GM21786 (cell line): ENCODE measurements around the gene EGFLAM.

ENCODE experiments used
- ATAC-seq: cut with Tn5 transposase; IDR thresholded peaks from one replicate; pipeline ENCODE4 v1.9.1; 2021; ENCODE audit not compliant: unreplicated experiment

The EGFLAM gene

DNA sequence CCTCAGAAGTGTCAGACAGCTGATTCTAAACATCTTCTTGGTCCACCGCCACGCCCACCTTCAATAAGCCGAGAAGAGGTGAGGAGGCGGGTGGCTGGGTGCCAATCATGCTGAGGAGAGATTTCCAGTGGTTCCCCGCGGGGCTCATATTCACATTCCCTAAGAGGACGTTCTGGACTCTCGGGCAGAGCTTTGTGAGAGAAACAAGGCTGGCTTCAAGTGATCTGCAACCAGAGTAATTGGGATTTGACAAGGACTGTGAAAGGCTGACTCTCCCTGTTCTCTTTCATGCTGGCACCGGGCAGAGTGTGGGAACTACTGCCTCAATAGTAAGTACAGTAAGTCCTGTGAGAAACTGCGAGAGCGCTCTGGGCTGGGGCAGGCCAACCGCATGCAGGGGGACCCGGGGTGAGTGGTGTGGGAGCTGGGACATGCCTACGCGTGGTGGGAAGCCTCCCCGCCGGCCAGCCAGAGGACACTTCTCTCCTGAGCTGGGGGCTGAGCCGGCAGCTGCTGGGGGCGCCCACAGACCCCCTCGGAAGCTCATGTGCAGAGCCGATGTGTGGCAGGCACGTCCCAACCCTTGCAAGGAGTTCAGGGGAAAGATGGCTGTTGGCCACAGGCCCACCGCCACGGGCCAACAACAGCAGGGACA, 187.1 kb downstream of the EGFLAM start:
- no peak for ATAC-seq

DNA sequence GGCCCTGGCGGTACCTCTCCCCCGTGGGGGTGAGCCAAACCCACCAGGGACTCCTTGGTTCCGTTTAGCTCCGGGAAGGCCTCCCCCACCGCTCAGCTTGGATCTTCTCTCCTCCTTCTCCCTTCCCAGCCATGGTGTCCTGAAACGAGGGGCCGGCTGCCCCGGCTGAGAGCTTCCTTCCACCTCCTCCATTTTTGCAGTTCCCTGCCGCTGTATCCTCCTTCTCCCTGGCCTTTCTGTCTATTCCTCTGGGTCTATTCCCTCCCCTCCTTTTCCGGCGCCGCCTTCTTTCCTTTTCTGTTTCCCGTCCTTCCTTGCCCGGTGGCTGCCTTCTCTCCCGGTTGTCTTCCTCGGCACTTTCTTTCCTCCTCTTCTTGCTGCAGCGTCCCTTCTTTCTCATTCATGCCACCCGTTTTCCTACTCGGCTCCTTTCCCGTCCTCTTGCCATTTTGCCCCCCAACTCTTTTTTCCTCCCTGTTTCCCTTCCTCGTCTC, 187.7 kb downstream of the EGFLAM start:
- no peak for ATAC-seq

DNA sequence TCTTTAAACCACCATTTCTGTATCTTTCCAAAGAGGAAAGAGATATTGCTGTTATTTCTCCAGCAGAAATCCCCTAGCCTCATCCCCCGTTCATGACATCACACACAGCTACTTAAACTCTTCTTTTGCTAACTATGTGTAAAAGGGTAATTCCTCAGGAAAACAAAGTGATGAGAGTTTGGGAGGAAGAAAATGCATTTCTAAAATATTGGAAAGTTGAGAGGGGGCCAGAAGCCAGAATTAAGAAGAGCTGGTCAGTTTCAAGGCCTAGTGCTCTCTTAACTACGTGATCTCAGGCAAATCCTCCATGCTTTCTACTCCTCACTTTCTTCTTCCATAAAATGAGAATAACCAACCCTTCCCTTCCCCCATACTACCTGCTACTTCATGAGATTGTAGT, 188.7 kb downstream of the EGFLAM start:
- ATAC-seq, result no peak

DNA sequence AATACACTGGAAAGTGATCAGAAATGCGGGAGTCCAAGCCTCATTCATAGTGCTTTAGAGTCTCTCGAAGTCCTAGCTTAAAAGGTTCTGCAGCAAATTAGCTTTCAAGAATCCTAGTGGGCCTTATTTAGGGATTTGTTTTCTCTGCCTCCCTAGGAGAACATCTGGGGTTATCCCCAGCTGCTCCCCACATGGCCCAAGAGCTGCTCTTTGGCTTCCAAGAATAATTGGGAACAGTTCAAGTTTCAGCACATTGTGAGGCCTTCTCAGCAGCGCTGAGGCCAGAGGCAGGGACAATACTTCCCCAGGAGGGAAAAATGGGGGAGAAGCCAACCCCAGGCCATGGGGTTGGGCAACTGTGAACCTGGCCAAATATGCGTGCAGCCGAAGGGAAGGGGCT, 189.4 kb downstream of the EGFLAM start:
- ATAC-seq, result no peak

DNA sequence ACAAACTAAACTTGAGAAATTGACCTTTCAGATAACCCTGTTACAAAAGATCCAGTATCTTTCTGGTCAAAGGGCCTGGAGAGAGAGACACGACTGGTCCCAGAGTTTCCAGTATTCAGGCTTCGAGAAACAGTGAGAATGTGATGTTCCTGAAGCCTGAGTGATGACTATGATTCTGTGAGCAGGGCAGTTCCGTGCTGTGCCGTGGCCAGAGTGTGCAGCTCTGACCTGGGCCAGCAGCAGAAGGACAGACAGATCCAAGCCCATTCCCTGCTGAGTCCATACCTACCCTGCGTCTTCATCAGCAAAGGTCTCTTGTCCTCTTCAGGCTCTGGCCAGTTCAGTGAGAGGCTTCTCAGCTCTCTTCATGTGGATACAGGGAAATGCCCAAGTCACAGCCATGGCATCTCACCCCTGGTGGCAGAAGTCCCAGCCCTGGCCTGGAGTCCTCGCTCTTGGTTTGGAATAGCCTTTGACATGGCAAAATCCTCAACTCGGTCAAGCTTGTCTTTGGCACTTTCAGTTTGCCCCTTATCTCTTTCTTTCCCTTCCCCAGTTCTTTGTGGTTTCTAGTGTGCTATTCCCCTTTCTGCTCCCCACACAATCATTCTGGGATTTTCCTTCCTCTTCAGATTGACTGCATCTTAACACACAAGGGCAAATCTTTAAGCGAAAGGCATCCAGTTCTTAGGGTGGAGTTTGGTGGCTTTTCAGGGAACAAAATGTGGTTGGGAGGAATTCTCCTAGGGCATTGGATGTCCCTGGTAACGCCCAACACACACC, 190.4 kb downstream of the EGFLAM start:
- no peak for ATAC-seq

DNA sequence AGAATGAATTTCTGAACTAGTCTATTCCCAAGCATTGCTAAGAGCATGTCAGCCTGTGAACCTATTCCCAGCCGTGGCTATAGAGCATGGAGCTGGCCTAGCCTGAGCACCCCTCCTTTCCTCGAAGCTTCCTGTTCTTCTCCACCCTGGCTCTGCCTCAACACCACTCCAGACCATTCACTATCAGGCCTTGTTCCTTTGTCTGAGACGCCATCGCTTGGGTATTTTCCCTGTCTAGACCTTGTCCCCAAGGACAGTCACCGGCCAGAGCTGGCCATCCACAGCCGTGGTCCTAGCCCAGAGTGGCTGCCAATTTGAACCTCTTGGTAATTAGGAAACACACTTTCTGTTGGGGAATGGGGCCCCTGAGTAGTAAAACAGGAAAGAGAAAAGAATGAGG, 192.3 kb downstream of the EGFLAM start:
- ATAC-seq, result no peak

DNA sequence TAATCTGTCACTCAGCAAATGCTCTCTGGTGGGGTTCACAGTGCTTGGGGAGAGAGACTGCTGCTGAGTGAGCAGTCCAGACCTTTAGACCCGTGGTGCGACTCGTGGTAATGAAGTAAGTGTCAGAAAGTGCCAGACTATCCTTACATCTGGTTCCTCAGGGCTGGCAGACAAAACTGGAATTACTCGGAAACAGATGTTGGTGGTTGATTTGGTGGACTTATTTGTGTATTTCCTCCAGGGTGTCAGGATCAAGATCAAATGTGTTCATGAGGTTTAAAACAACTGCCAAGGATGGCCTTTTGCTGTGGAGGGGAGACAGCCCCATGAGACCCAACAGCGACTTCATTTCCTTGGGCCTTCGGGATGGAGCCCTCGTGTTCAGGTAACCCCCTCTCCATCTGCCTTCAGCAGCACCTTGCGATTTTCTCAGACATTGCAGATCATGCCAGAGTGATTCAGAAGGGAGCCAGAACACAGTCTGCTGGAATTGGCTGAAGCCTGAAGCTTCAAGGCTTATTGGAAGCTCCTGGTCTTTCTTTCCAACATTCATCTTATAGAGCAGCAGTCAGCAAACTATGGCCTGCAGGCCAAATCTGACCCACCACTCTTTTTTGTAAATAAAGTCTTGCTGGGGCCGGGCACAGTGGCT, 192.8 kb downstream of the EGFLAM start:
- no peak for ATAC-seq

DNA sequence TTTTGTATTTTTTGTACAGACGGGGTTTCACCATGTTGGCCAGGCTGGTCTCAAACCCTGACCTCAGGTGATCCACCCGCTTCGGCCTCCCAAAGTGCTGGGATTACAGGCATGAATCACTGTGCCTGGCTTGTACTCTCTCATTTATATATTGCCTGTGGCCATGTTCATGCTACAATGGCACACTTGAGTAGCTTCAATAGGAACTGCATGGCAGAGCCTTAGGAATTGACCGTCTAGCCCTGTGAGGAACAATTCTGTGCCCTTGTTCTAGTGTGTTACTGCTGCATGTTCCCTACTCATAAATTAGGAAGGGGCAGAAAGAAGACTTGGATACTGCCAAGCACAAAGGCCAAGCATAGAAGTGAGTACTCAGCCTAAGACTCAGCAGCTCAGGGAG, 193.8 kb downstream of the EGFLAM start:
- no peak for ATAC-seq

DNA sequence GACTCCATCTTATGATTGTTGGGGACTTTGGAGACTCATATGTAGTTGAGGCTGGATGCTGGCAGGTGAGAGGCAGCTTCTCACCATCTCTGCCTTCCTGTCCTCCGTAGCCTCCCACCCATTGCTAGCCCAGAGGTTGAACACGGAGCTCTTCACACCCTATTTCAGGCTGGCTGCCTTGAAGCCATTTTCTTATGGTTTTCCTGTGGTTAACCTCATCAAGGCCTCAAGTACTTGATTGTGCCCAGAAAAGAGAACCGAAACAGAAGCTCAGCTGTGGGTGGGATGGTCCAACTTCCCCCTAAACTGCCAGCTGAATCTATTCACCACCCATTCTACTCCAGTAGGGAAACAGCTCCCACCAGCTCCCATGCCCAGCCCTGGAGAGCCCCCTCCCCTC, 195.1 kb downstream of the EGFLAM start:
- peak; percentile 98 for ATAC-seq

DNA sequence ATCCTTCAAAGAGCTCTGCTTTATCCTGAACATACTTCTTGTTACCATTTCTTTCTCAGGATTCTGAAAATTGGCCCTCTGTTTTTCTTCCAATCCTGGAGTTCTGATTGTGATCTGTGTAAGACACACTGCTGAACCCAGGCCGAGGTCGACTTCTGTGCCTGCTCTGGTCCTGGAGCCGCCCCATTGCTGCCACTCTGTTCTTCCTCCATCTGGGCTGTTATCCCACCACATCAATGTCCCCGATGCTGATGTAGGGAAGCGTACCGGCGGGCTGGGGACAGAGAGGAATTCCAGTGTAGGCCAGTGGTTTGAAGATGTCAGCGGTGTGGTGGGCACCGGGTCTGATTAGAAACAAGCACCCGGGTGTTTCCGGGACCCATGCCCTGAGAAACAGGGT, 195.6 kb downstream of the EGFLAM start:
- no peak for ATAC-seq

DNA sequence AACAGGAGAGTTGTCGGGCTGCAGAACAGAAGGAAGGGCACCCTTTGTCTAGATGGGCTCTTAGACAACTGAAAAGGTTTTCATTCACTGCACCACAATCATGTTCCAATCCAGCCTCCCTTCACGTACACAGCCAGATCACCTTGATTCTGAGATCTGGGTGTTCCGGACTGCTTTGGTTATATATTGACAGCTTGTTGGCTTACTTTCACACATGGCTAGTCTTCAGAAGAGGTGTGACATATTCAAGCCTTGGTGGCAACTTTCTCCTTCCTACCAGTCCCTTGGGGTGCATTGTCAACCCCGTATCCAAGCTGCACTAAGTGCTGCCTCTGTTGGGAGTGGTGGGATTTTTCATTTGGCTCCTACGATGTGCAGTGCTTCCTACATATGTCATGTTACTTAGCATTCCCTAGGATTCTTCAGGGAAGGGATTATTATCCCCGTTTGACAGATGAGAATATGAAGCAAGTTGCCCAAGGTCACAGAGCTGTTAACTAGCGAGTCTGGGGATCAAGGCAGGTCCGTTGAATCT, 197.5 kb downstream of the EGFLAM start:
- no peak for ATAC-seq

DNA sequence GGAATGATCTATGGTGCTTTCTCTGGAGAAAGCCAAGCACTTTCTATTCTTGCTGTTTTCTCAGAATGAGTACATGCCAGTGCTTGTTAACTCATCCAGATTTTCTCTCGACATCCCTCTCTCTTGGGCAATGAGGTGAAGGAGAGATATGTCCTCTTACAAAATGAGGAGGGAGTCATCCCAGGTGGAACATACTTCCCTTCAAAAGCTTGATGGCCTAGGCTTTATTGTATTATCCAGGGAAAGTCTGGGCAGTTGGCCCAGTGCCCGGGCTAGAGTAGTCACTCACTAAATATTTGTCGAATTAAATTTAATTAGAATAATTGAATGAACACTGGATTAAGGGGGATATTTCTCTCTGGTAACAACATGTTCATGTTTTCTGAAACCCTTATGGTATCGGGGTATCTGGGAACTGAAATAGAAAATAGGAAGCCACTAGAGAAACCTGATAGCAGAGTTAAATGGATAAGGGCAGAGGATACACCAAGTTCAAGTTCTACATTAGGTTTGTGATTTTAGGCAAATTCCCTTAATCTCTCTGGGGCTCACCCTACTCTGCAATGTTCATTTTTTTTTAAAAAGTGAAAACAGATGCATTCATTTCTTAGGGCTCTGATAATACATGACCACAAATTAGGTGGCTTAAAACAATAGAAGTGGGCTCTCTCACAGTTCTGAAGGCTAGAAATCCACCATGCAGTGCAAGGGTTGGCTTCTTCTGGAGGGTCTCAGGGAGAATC, 198.5 kb downstream of the EGFLAM start:
- no peak for ATAC-seq

DNA sequence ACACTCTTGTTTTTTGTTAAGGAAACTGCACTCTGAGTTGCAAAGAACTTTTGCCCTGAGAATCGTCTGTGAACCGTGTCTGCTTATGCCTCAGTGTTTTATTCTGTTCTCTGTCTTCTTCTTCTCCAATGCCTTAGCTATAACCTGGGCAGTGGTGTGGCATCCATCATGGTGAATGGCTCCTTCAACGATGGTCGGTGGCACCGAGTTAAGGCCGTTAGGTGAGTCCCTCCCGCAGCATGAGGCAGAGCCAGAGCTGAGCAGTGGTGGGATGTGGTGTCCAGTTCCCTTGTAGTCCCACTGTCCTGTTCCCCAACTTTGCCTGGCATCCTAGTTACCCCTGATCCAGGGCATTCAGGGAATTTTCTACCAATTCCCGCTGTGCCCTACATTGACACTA, 199.8 kb downstream of the EGFLAM start:
- no peak for ATAC-seq

DNA sequence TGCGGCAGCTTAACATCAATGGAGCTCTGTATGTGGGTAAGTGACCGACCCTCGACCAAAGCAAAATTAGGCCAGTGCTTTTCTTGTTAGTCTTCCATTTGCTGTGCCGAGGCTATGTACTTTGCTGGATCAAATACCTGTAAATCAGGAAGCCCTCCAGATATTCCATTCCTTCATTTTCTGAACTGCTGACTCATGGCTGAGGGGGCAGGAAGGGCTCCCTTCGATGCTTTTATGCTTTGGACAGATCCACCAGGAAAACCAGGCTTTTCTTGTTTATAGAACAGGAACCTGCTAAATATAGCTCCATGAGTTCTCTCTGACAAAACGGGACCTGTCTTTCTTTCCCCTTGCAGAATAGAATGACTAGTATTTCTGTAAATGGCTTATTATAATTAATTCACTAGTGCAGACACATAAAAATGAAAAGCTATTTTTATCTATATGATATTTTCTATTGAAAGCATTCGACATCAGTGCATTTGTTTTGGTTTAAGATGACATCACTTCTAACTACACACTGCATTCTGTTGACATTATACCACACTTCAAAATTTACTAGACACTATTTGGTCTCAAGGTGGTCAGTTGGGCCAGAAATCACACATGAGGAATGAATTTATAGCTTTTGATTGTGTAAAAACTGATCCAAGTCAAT, 204.7 kb downstream of the EGFLAM start:
- no peak for ATAC-seq

DNA sequence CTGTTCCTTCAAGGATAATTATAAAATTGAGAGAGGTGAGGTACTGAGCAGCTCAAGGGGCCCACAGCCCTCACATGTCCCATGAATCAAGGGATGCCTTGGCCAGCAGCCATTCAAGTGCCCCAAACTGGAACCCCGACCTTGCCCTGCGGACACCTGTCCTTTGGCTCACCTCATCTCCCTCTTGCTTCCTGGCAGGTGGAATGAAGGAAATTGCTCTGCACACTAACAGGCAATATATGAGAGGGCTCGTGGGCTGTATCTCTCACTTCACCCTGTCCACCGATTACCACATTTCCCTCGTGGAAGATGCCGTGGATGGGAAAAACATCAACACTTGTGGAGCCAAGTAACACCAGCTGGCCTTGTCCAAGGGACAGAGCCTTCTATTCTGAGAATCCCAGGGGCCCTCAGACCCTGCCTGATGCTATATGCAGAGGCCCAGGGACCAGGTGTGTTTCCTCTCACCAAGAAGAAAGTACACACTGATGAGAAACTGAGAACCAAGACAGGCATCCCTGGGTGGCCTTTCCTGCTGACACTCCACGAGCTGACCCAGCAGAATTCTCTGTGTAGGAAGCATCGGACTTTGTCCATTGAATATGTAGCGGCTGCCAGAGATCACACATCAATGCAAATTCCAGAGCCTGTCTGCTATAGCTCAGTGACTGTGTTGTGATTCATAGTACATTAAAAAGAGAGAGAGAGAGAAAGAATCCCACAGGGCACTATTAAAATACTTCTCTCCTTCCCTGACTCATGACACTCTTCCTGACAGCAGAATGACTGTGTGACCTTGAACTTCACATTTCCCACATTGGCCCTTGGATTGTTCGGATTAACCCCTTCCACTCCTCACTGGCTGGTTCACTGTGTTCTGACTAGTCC, 205.5 kb downstream of the EGFLAM start:
- no peak for ATAC-seq

DNA sequence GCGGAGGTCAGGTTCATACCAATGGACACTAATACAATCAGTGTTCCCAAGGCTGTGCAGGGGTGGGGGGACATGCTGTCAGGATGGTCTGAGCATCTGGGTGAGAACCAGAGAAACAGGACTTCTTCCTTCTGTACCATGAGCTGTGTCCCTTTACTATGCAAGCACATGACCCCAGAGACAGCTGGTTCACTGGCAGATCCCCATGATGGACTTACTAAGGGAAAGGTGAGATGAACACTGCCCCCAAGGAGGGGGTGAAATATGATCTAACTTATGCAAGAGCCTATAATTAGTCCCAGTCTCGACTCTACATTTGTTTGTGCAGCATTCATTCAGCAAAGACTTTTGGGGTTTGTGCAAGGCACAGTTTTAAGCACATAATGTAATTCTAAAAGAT, 206.7 kb downstream of the EGFLAM start:
- no peak for ATAC-seq

DNA sequence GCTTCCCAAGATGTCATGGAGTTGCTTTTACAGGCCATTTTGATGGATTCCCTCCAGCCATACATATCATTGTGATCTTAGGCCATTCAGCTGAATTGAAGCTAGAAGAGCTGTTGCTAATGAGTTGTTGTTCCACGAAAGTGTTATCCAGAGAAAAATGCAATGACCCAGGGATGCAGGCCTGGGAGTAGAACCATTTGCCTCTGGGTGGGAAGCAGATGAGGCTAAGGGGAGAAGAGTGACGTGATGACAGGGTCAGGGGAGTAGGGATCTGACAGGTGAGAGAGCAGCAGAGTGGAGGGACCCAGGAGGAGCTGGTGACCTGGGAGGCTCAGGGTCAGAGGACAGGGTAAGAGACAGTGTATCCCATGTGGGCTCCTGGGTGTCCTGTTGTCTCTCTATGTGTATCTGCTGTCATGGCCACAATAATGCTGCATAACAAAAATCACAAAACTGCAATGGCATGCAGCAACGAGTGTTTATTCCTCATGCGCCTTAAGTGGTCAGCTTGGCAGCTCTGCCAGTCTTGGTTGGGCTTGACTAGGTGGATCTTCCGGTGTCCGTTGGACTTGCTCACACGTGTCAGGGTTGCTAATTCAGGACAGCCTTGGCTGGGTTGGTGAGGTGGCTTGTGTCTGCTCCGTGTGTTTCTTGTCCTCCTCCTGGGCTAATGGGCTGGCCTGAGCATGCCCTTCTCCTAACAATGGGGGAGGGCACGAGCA, 207.5 kb downstream of the EGFLAM start:
- ATAC-seq, result no peak

DNA sequence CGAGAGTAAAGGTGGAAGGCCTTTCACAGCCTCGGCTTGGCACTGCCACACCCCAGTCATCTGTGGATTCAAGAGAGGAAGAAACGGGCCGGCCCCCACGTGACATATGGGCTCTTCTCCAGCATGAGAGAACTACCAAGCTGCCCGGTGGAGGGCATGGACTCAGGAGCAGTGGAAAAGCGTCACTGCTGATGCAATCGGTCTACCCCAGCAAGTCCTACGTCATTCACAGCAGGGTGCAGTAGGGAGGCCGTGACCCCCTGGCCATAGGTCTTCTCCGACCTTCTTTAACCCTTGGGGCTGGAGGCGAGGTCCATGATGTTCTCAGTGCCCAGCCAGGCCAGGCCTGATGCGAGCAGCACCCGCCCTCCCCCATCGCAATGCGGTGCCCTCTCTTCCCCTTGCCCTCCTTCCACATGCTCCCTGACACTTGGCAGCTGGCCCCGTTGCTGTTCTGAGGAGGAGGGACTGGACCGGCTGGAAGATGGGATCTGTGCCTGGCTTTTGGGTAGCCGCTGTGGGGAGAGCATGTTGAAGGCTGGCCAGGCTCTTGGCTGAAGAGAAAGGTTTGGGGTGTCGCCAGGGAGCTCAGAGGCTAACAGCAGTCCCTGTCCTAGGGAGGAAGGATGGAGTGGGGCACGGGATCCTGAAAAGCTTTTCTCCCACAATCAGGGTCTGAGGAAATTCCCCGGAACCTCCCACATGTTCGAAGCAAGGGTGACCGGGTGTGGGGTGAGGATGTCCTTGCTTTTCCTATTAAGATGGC, 208.2 kb downstream of the EGFLAM start:
- ATAC-seq, result no peak
